ENCODE measurements around the gene ATP2B2.

The ATP2B2 gene

DNA sequence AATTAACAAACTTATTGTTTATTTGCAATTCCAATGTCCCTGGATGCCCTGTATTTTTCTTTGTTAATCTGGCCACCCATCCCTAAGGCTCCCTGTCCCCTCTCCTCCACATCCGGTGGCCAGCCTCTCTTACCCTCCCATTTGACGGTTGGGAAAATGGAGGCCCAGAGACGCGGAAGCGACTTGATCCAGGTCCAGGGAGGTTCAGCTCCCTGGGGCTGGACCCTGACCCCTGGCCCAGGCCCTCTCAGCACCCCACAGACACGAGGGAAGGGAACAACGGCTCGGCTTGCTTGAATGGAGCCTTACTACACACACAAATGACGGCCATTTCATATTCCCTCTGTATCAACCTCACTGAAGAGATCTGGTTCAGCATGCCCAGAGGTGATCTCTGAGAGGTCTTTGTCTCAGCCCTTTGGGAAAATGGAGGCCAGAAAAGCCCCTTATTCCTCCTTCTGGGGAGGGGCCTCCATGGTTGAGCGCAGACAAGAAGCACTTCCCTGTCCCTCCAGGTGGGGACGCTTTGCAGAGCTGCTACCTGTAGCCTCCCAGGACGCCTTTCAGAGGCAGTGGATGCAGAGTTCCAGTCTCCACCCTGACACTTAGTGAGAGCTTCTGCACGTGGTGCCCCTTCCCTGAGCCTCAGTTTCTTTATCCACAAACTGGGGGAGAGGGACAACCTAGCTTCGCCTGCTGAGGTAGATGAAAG lies 82.1 kb downstream of the ATP2B2 start:
- DNase-seq: no peak

DNA sequence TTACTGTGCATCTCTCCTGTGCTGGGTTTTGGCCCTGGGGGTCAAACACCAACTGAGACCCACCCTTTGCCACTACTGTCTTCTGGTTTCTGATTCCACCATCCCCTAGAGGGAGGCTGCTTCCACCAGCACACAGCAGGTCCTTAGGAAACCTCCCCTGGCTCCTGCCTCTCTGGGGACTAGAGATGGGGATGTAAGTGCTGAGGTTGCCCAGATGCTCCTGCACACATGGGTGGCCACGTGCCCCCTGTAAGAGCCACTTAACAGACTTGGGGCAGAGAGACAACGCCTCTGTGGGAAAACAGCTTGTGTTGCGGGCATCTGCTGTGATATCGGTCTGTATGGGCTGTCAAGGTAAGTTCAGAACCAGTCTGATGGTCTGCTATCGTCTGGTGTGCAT lies 83.4 kb downstream of the ATP2B2 start:
- DNase-seq: no peak

DNA sequence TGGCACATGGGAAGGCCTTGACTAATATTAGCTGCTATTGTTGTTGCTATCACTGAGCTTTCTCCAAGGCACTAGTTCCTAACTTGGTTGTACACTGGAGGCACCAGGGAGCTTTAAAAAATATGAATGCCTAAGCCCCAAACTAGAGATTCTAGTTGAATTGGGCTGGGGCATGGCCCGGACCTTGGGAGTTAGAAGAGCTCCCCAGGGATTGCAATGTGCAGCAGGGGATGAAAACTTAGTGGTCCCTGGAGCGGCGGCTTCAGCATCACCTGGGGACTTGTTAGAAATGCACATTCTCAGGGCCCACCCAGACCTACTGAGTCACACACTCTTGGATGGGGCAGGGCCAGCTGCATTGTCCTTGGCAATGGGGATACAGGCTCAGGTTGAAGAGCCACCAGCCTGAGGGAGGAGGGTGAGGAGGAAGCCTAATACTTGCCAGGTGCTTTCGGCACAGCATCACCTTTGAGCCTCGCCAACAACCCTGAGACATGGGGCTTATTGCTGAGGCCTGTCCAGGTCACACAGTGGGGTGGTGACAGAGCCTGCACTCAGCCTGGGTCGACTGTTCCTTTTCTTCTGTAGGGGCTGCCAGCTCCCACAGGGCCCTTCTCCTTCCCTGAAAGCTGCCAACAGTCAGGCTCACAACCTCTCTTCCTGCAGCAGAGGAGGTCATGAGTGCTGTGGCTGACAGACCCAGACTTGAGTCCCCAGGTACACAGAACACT lies 84.5 kb downstream of the ATP2B2 start:
- DNase-seq: no peak

DNA sequence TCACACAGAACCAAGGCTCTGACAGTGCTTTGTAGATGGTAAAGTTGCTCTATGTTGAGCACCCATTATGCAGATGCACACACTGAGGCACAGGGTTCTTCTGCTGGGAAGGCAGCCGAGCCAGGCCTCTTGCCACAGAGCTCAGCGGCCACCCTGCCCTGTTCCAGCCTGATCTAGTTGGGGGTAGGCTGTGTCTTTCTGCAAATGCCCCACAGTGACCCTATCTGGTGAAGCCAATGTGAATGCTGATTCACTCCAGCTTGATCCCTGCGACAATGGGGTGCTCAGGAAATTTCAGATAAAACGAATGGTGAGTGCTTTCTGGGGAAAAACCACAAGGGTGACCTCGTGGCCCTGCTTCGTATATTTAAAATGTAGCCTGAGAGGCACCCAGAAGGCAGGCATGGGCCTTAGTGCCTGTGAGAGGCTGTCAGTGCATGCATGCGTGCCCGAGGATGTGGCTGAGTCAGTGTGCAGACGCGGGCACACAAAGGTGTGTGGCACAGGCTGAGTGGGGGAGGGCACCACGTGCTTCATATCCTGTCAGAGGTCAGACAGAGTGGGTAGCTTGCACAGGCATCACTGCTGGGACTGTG lies 85.7 kb downstream of the ATP2B2 start:
- DNase-seq: peak; percentile 67

DNA sequence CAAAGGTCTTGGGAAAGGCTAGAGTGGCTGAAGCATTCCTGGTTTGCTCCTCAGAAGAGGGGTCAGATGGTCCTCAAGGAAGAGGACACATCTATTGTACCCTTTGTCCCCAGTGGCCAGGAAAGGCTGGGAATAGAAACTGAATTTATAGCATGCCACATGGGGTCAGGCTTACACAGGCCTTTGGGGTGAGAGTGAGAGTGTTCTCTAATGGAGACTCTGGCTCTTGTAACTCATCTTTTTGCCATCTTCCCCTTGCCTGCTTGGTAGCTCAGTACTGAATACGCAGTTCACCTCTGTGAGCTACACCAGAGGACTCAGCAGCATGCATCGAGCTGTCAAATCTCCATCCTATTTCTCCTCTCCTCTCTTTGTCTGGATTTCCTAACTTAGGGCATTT lies 87.5 kb downstream of the ATP2B2 start:
- no peak for DNase-seq

DNA sequence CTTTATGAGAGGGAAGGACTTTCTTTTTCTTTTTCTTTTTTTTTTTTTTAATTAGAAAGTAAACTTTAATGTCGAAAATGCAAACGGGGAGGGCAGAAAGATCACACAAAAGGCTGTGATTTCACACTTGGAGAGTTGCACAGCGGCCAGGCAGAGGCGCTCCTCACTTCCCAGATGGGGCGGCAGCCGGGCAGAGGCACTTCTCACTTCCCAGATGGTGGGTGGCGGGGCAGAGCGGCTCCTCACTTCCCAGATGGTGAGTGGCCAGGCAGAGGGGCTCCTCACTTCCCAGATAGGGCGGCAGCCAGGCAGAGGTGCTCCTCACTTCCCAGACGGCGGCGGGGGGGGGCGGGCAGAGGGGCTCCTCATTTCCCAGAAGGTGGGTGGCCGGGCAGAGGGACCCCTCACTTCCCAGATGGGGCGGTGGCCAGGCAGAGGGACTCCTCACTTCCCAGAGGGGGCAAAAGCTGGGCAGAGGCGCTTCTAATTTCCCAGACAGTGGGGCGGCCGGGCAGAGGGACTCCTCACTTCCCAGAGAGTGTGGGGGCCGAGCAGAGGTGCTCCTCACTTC lies 88.6 kb downstream of the ATP2B2 start:
- no peak for DNase-seq

DNA sequence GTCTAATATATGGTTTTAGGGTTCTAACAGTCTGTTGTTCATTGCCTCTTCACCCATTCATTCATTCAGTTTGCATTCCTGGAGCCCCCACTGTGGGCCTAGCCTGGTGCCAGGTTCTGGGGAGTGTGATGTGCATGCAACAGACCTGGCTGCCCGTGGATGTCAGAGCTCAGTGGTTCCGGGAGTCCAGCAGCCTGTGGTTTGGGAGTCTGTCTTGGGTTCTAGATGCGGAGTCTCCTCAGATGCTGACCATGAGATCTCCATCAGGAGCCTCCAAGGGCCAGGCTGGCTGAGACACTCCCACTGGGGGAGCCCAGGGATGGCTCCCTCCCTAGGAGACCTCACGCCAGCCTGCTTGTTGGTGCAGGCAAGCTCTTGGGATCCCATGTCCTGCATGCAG lies 92.3 kb downstream of the ATP2B2 start:
- no peak for DNase-seq

DNA sequence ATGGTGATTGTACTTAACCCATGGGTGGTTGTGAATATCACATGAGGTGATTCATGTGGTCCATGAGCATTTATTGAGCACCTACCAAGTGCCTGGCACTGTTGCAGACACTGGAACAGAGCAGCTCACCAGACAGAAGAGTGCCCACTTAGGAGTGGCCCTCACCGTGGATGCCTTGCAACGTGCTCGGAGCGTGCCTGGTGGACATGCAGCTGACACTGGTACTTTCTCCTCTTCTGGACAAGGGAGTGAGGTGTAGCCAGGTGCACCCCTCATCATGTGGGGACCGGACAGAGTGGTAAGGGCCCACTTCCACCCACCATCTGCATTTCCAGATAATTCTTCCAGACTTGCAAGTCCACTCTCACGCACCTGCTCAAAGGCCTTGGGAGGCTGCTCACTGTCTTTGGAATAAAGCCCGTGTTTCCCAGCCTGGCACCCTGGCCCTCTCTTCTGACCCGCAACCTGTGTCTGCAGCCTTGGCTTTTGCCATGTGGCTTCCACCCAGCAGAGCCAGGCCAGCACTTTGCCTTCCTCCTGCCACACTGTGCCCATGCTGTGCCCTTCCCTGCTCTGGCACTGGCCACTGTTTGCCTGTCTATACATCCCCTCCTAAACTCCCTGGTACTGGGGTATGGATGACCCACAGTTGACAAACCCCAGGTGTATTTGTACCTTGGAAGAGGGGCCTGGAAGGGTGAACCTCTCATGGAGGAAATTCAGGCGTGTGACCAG lies 93.6 kb downstream of the ATP2B2 start:
- no peak for DNase-seq

DNA sequence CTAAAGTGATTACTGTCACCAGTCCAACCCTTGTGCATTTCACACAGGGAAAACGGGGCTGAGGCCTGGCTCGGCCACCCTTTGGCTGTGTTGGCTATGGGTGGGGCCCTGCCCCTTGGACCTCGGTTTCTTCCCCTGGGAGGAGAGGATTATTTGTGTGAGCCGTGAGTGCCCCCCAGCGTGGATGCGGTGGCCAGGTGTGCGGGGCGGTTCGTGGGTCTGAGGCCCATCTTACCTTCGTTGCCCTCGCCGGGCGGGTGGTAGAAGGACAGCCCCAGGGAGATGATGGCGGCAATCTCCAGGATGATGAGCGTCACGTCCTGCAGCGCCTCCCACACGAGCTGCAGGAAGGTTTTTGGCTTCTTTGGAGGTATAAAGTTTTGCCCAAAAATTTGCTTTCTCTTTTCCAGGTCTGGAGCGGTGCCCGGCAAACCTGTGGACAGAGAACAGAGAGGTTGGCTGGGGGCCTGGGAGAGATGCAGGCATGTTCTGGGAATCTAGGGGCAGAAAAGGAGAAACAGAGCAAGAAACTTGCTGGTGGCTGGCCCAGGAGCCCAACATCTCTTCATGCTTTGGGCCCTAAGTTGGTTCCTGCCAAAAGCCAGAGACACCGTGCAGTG lies 94.9 kb downstream of the ATP2B2 start:
- DNase-seq: no peak

DNA sequence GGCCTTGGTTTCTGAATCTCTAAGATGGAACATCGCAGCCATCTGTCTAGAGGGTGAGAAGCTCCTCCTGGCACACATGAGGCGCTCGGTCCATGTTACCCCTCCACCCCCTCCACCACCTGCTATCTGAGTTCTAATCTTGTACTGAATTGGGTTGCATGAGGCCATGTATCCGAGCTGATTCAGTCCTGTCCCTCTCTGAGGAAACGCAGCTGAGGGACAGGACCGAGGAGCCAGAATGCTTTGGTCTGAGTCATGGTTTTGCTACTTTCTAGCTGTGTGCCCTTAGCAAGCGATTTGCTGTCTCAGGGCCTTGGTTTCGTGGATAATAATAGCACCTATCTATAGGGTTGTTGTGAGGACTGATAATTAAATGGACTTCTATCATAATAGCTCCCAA lies 96.7 kb downstream of the ATP2B2 start:
- no peak for DNase-seq

DNA sequence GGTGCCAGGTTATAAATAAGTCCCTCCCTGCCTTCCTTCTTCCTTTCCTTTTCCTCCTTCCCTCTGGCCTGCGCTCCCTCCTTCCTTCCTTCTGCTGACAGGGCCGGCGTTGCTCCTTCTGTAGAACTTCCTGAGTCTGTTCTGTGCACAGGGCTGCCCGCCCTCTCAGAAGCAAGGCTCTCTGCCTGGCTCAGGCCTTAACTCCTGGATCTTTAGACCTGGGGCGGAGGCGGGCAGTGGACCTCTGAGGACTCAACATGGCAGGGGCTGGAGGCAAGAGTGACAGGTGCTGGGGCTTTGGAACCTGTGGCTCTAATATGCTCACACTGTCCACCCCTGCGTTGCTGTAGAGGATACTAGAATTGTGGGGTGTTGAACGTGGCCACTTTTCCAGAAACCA lies 98.0 kb downstream of the ATP2B2 start:
- no peak for DNase-seq

DNA sequence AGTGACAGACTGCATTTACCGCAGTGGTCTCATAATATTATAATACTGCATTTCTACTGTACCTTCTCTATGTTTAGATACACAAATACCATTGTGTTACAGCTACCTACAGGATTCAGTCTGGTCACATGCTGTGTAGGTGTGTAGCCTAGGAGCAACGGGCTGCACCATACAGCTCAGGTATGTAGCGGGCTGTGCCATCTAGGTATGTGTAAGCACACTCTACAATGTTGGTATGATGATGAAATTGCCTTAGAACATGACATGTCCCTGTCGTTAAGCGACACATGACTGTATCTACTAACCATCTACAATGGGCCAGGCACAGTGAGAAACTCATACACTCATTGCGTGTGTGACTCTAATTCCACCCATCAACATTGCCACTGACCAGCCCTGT lies 99.0 kb downstream of the ATP2B2 start:
- no peak for DNase-seq

DNA sequence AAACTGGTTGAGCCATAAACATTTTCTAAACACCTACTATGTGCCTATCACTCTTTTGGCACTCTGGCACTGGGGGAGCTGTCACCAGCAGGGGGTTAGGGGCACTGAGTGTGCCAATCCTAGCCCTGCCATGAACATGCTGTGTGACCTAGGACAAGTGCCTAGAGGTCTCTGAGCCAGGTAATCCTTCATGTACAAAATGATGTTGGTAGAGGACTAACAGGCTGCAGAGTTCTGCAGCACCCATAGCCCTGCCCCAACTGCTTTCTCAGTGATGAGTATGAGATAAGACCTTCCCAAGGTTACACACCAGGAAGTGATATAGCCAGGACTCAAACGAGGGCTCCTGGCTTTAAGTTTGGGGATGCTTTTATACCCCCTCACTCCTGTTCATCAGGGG lies 99.6 kb downstream of the ATP2B2 start:
- DNase-seq: no peak

DNA sequence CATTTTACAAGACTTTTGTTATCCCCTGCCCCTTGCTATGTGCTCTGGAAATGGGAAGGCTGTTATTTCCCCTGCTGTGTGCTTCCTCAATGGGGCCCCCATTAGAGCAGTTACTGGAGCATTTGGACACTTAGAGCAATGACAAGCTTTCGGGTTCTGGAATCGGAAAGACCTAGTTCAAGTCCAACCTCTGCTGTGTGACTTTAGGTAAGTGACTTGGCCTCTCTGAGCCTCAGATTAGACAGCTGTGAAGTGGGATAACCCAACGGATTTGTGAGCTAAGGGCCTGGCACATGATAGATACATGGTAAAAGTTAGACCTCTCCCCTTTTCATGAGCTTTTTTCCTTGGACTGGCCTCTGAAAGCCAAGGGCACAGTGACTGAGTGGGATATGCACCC lies 100.5 kb downstream of the ATP2B2 start:
- no peak for DNase-seq

DNA sequence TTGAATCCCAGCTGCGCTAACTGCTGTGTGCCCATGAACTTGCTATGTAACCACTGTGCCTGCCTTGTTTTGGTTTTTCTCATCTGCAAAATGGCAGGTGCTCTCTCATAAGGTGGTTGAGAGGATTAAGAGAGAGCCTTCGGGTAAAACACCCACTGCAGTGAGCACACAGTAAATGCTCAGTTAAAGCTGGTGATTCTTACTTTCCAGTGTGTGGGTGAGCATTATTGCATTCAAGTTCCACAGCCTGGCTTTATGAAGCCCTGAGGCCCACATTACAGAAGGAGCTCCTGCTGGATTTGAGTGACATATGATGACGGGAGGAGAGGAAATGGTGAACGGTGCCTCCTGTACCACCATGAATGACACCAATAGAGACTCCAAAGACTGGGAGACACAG lies 101.0 kb downstream of the ATP2B2 start:
- peak; percentile 11 for DNase-seq

DNA sequence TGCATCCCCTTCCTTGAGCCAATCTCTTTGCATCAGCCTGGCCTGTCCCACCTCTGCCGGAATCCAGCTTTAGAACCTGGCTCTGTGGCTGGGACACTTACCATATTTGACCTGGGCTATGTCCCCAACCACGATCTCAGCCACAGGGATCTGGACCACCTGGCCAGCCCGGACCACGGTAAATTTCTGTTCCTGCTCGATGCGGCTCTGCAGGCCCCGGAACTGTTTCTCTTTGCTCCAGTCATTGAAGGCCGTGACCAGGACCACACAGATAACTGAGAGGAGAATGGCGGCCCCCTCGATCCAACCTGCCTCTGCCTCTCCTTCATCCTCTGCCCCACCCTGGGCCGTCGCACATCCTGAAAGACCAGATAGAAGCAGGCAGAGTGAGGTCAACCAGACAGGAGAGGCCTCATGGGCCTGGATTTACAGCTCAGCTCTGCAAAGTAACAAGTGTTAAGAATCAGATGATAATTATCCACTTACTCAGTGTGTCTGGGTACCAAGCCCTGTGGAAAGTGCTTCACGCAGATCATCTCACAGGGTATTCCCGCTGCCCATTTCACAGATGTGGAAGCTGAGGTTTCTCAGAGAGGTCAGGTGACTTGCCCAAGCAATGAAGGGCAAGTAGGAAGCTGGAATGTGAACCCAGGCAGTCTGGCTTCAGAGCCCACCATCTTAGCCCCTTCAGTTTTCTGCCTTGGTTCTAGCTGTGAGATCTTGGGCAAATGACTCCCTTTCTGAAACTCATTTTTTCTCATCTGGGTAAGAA lies 103.2 kb downstream of the ATP2B2 start:
- DNase-seq: no peak

DNA sequence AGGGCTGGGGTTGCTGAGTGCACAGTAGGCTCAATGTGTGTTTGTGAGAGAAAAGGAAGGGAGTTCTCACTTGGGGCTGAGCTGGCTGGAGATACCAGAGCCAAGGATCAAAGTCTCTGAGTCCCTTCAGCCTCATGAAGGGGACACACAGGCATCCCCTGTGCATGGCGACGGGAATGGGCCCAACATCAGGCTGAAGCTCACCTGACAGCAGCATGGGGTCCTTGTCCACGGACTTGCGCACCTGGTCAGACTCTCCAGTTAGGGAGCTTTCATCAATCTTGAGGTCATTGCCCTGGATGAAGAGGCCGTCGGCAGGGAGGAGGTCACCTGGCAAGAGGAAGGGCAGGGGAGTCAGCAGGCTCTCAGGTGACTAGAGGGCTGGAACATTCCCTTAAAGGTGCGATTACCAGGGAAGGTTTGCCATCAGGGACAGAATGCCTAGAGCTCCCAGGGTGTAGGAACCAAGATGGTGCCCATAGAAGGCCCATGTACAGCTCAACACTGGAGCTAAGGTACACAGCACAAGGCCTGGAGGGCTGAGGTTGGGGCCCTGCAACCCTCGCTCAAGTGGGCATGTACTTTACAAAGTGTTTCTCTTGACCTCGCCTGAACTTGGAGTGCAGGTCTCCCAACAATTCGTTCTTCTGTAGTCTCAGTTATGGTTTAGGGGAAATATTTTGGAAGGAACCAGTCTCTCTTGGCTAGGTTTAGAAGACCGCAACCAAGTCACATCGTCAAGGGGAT lies 104.5 kb downstream of the ATP2B2 start:
- no peak for DNase-seq

DNA sequence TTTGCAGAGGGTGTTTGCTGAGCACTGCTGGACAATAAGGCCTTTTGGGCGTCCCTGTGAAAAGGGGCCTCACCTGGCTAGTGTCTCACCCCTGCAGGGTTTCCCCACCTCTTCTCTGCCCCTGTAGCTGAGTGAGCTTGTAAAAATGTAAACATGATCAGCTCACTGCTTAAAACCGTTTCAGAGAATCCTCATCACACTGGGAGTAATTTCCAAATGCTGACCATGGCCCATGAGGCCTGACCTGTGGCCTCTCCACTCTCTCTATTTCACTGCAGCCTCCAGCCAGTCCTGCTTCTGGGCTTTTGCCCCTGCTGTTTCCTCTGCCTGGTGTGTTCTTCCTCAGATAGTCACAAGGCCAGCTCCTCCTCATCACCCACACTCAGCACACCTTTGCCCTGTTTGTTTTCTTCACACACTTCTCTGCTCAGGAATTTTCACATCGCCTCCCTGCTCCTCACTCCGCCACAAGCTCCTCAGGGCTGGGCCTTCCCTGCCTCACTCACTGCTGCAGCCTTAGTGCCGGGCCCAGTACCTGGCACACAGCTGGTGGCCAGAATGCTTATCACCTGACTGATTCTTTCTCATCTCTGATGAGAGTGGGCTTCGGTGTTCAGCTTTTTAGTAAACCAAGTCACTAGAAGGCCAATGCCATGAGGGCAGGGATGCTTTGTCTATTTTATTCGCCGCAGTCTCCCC lies 105.2 kb downstream of the ATP2B2 start:
- DNase-seq: no peak

DNA sequence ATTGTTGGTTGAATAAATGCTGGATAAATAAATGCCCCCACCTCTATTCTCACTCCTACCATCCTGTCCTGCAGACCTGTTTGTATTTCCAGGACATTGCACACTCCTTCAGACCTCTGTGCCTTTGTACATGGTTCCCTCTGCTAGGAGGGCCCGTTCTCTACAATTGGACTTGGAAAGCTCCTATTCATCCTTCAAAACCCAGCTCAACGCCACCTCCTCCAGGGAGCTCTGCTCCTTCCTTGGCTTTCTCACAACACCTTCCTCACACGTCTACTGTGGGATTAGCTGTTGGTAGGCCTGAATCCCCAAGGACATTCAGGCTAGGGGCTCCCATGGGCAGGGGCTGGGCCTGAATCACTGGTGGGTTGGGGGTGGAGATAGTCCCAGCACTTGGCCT lies 105.8 kb downstream of the ATP2B2 start:
- no peak for DNase-seq

DNA sequence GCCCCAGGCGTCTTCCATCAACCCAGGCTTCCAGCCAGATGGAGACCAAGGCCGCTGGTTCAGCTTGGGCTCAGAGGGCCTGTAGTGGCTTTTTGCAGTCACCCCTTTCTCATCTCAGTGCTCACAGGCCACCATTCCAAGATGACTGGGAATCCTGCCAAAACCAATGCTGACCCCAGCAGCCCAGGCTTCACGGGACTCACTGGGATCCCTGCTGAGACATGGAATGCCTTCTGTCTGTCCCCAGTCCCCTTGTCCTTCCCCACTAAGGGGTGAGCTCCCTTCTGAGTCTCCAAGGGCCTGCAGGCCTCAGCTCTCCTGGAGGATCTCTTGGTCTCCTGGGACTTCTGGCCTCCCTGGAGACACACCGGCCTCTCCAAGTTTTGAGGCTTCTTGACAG lies 107.0 kb downstream of the ATP2B2 start:
- no peak for DNase-seq

DNA sequence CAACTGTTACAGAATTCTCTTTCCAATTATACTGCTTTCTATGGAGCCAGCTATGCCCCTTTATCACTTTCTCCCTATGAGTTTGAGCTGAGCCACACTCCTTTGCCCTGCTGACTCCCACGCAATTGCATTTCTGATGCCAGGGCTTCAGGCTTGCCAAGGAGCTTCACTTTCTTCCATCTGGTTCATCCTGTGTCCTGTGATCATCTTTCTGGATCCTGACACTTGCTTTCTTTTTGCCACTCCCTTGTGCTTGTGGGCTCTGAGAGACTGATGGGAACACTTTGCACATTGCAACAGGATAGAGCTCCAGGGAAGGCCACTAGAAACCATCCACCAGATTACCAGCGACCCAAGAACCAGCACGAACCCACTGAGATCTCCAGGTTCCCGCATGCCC lies 107.5 kb downstream of the ATP2B2 start:
- DNase-seq: no peak

Measured in activated CD4-positive, alpha-beta T cell treated with anti-CD3 and anti-CD28 coated beads for 48 hours (primary cell).